GM19023 (cell line): ENCODE measurements around the gene ADAMTS2.
A peak's percentile ranks its signal among the peaks of the same experiment; 100 is the strongest.

Source experiments
- ATAC-seq: cut with Tn5 transposase; IDR thresholded peaks from one replicate; pipeline ENCODE4 v1.9.1; 2021; ENCODE audit warnings: mild to moderate bottlenecking, moderate library complexity; ENCODE audit not compliant: unreplicated experiment

The ADAMTS2 gene

DNA sequence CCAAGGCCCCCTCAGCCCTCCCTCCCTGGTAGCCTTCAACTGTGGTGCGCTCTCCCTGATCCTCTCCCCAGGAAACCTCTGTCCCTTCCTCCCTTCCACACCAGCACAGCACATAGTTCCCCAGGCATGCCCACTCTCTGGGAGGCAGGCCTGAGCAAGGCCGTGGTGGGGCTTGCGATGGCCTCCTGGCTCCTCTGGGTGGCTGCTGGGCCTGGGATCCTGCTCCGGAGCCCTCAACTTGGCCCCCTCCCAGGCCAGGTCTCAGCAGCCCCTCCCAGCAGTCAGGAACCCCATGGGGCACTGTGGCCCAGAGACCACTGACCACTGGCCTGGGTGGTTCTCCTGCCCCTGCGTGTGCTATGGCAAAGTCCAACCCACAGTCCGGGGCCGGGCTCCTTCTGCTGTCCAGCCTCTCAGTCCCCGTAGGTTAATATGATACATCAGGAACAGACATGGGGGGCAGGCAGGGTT lies 159.3 kb downstream of the ADAMTS2 start:
- no peak for ATAC-seq

DNA sequence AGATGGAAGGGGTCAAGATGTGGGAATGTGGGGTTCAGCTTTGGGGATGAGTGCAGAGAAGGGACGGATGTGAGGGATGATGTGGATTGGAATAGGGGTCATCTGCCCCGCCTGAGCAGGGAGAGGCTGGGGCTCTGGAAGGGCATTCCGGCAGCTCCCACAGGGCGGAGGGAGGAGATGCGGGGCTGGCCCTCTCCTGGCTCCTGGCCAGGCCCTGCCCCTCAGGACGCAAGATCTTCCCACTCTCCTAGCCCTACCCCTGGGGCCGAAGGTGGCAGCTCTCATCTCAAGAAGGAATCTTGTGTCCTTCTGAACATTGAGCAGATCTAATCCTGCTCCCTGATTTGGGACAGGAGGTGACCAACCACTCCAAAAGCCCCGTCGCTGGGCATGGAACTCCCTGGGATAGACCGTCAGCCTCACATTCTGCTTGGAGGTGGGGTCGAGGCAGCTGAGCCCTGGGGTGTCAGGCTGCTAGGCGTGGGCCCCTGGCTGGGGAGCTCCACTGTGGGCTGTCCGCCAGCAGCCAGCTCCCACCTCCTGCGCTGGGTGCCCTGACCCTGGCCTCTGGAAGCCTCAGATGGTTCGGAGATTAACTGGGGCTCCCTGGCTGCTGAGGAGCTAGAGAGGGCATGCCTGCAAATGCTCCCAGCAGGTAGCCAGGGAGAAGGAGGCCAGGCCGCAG lies 159.9 kb downstream of the ADAMTS2 start:
- ATAC-seq, result no peak

DNA sequence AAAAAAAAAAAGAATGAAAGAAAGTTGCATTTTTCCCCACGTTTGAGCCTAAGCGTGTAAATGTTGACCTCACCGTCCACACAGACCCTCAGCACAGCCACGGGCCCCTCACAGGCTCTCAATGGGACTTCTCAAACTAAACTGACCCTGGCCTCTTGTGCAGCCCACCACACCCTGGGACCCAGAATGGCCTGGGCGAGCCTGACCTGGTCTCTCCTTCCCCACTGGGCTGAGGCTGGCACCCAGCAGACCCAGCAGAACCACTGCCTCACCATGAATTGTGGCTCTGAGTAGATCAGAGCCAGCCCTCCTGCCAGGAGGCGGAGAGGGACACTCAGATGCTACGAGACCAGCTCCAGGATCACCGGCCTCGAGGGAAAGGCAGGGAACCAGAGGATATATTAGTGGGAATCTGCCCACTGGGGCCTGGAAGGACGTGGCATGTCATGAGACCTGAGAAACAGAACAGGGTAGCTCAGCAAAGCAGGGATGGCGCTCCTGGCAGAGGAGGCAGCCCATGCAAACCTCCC lies 160.7 kb downstream of the ADAMTS2 start:
- ATAC-seq, result no peak

DNA sequence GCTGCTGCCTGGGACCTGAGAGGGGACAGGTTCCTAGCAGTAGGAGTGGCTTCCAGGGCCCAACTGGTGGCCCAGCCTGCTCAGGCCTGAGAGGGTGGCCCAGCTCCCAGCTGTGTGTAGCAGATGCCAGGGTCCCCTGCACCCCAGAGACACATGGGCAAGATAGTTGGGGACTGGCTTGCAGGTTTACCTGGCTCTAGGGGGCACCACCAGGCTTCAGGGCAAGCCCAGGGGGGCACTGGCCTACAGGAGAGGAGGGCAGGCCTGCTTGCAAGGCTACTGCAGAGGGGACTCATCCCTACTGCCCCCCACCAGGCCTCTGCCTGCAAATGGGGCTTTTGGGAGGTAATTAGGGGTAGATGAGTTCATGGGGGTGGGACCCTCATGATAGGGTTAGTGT lies 161.8 kb downstream of the ADAMTS2 start:
- no peak for ATAC-seq

DNA sequence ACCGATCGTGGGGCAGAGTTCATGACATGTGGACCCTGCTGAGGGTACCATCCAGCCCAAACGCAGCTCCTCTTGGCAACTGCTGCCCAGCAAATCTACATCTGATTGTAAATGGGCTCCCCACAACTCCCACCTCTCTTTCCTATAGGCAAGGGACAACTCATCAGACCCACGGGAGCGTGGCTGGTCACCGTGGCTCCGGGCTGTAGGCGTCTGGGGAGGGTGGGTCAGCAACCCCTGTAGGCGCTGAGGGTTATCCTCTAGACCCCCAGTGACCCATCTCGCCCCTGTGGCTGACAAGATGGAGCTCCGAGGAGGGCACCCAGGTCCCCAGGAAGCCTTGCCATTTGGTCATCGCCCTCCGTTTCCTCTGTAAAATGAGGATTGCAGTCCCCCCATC lies 162.7 kb downstream of the ADAMTS2 start:
- ATAC-seq, result no peak

DNA sequence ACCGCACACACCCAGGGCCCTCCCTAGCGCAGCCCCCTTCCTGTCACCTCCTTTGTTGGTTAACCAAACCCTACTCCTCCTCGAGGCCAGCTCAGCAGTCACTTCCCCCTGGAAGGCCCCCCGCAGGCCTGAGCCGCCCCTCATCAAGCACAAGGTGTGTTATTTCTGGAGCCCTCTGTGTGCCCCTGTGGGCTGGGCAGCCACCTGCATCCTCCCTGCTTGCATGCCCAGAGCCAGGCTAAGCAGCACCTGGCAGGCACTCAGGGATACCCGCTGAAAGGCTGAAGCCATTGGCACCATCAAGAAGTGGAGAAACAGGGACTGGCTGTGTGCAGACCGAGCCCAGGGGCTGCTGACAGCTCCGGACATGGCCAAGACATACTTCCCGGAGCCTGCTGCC lies 163.3 kb downstream of the ADAMTS2 start:
- no peak for ATAC-seq

DNA sequence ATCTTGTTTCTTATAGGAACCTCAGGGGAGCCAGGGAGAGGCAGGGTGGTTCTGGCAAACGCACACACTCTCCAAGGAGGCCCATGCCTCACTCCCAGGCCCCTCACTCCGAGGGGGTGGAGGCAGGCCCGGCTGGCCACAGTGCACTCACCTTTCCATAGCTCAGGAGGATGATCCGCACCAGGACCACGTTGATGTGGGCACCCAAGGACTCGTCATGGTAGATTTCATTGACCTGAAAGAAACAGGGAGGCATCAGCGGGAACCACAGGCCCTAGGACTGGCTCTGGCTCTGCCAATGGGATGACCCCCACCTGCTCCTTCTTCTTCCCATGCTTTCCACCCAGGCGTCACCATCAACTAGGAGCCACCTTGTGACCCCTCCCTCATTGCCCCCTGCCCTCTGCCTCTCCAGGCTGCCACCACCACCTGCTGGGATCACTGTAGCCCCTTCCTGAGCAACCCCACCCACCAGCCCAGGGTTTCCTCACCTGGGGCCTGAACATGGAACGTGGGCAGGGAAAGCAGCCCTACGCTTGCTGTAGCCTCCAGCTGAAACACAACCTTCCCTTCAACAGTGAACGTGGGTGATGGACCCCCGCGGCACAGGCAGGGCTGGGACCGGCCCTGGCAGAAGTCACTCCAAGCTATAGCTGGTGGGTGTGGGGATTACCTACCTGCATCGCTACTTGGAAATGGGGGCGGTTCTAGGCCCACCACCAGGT lies 164.2 kb downstream of the ADAMTS2 start:
- no peak for ATAC-seq

DNA sequence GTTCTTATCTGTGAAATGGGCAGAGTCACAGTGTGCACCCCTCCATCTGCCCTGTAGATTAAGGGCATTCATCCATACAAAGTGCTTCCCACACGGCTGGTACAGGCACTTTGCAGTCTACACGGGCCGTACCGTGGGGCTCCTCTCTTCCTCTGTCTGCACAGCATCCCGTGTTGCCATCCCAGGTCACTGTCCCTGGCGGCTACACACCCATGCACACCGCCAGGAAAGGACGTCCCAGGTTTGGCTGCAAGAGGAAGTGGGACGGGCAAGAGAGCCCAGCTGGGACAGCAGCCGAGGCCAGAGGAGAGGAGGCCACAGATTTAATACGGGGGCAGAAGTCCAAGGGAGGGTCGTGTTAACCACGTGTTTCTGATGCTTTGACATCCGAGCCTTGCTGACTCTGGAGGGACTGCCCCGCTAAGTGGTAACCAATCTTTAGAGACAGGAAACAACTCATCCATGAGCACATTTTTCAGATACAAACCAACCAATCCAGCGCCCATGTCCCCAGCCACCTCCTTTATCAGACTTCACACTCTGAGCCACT lies 165.1 kb downstream of the ADAMTS2 start:
- no peak for ATAC-seq

DNA sequence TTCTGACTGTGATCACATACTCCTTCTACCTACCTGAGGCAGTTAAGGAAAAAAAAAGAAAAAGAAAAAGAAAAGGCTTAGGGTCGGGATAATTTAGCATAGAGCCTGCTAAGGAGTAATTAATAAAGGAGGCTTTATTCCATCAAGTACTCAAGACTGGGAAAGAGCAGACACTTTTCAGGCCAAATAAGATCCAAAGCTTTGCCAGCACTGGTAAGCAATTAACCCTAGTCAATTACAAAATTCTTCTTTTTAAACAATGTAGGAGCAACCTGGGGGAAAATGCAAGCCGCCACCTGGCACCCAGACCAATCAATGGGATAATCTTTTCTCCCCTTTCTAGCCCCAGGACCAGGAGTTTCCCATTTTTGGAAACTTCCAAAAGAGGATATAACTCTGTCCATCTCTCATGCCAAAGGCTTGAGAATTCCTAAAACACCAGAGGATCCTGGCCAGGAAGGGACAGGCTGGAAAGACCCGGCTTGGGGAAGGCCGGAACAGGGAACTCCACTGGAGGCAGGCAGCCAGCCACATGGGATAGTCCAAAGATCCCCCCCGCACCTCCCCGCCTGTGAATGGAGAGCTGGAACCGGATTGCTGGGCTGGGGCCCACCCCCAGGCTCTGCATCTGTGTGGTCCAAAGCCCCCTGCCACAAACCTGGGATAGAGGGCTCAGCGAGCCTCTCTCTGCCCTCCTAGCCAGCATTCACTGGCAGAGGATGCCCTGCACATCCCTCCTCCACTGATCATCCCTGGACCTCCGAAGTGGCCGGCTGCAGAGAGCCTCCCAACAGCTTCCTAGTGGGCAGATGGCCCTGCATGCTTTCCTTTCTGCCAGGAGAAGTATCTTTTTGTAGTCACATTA lies 167.3 kb downstream of the ADAMTS2 start:
- ATAC-seq, result no peak

DNA sequence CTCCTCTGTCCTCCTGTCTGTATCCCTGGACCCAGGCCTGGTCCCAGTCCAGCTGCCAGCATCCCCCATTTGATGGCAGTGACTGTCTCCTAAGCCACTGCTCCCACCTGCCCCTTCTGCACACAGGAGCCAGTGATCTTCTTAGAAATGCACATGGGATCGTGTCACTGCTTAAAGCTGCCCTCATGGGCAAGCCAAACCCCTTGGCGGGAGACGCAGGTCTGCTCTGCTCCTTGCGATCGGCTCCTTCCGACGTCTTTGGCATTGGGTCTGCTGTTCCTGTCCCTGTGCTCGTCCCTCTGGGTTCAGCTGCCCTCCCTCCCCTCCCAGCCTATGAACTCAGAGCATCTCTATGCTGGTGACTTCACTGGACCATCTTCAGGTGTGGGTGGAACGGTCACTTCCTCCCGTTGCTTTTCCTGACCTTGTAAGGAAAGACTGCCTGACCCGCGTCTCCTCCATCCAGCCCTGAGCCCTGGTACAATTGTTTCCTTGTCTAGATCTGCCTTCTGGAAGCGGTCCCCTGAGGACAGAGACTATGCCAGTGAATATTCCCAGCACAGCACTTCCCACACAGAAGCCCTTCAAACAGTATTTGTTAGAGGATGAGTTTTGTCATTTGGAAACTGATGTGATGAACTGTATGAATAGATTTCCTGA lies 168.6 kb downstream of the ADAMTS2 start:
- ATAC-seq, result no peak

DNA sequence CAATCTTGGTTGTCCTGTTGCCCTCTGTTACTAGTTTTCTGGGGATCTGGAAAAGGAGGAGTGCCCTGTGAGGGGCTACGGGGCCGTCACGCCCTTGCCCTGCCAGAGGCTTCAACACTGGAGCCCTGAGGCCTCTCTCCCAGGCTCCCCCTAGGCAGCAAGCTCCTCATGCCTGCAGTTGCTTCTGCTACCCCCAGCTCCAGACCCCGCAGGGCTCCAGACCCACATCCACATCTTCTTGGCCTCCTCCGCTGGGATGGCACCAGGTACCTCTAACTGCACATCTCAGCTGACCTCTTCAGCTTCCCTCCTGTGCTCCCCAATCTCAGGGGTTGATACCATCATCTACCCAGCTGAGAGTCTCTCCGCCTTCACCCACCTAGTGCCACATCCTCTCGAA lies 169.1 kb downstream of the ADAMTS2 start:
- ATAC-seq, result no peak

DNA sequence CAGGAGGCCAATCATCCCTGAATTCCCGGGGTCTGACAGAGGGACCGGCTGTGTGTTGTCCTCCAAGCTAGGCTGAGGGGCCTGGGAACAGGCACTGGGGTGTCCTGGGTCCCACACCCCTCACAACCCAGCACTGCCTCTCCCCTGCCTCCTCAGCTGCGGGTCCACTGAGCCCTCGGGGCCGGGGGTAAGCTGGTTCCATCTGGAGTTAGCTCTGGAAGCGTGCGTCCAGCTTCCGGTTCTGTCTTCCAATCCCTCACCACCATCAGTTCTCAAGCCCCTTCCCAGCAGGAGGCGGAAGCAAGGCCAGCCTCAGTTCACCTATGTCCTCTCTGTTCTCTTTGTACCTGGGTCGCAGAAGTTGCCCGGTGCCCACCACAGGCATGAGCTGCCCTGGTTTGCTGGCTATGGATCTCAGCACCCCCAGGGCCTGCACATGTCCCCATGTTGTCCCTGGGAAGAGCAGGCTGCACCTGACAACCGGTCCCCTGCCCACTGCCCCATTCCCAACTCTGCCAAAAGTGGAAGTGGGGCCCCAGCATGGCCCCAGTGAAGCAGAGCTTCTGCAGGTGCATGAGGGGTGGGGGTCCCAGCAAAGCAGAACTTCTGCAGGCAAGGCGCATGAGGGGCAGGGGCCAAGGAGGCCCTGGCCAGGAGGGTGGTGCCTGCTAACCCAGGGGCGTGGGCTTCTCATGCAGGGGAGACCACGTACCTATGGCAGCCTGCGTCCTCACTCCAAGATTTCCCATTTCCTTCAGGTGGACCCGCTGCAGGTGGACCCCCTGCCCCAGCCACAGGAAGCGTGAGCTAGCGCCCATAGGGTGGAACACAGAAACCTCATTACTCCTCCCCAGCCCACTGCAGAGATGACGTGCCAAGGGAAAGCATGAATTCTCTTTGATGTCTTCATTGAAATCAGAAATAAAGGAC lies 173.2 kb downstream of the ADAMTS2 start:
- ATAC-seq, result no peak

DNA sequence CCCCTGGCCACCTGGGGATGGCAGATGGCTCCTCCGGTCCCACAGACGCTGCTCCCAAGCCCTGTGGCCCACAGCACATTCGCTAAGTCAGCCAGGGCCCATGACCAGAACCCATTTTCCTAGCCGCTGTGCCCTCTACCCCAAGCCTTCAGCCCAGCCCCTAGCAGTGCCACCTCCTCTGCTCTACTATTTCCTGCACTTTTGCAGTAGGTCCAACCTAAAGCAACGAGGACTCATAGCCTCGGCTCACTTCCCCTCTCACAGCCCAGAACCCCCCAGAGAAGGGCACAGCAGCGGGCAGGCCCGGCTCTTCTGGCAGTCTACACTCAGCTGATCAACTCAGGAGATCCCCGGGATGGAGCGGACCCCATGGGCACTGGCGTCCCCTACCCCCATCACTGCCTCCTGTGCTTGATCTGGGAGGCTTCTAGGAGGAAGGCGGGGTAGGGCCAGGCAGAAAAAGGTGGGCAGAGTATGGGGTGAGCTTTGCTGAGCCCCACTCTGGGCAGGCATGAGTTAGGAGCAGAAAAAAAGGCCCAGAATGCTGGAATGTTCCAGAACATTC lies 173.9 kb downstream of the ADAMTS2 start:
- no peak for ATAC-seq

DNA sequence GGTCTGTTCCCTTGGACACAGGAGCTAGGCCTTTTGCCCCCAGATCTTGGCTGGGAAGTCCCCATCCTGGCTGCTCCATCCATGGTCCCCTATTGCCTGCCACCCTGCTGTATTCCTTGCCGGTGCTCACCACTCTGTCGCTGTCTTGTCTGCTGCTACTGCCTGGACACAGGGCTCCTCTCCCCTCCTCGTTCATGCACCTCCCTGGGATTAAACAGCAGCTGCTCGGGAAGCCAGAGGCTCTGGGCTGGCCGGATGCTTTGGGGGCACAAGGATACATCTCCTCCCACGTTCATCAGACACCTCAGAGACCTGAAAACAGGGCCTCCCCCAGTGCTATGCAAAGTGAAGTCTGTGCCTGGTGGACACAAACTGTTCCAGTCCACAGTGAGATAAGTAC lies 174.7 kb downstream of the ADAMTS2 start:
- no peak for ATAC-seq

DNA sequence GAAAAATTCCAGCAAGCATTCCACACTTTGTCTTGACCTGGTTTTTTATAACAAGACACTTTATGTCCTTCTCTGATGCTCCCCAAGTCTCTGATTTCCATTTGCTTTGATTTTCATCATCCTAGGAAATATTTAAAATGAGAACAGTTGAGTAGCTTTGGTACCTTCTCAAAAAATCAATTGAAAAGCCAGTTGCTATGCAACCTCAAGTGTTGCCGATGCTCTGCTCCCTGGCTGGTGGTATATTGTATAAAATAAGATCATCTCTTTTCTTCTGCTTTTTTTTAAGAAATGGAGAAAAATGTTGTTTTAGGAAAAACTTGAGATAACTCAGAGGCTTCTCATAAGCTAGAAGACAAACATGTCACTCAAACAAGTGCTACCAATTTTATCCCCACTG lies 175.4 kb downstream of the ADAMTS2 start:
- no peak for ATAC-seq

DNA sequence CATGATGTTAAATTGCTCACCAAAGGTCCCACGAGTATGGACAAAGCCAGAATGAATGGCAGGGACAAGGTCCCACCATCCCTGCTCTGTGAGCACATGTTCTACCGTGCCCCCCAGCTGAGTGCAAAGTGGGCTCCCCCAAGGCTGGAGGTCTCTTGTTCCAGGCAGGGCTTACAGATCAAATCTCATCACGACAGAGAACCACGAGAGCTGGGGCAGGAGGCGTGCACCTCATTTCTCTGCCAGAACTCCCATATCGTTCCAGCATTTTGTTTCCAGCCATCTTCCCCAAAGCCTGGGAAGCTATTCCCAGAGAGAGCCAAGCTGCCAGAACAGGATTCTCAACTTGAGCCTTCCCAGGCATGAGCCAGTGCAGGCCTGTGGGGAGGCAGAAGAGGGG lies 176.6 kb downstream of the ADAMTS2 start:
- ATAC-seq, result no peak

DNA sequence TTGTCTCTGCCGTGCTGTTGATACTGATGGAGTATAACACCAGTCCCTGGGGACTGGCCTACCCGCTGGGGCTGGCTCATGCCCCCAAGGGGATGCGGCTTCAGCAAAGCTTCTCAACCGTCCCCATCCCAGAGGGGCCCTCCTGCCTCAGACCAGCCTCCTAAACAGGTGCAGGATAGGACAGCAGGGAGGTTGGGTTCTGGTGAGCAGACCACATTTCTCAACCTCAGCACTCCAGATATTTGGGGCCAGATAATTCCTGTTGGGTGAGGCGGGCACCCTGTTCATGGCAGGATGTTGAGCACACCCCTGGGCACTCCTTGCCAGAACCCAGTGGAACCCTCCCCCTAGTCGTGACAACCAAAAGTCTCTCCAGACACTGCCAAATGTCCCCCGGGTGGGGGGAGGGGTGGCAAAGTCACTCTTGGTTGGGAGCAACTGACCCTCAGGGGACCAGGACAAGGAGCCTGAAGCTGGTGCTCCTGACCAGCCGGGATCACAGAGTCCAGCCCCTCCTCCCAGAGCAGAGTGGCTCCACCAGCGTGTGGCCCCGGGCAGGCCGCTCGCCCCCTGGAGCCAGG lies 177.3 kb downstream of the ADAMTS2 start:
- no peak for ATAC-seq

DNA sequence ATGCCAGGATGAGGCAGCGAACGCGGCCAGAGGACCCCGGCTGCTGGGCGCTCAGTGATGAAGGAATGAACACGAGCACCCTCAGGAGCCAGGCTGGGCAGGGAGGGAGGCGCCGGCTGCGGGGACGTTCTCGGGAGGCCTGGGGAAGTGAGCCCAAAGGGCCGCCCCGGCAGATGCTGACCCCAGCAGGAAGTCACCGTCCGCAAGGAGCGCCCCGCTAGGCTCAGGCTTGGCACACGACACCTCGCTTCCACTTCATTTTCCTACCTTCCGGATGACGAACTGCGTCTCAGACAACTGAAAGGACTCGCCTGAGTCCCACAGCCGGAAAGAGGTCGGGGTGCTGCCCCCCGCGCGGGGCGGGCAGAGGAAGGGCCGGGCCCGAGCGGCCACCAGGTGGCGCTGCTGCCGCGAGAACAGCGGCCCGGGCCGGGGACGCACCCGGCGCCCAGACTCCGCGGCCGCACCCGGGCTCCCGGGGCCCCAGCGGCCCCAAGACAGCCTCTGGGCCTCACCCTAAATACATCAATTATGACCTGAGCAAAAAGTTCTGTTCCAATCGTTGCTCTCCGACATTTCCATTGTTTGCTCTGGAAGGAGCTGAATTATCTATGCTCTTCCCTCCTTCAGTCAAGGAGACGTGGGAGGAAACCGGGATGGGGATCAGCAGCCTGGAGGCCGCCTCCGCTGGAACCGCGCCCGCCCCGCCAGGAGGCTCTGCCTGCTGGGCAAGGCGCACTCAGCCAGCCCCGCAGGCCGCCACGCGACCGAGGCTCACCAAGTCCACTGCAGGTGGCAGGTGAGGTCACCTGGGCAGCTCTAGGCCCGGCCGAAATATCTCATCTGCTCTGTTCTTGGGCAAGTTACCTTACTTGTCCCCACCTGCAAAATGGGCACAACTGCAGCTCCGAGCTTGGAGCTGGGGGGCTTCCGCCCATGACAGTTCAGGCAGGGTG lies 178.1 kb downstream of the ADAMTS2 start:
- ATAC-seq, result peak; percentile 56
